Adrenal gland (tissue), 12 donors: ENCODE measurements around the gene MACROD2. TPM values are rescaled to one million over a fixed set of nuclear protein-coding genes. Genes with fewer than 3 reads are reported as not detected.

Experiments
- DNase-seq, 7 donors: peaks; one replicate each; pipeline ENCODE4 v3.0.0-alpha.2; 2019 to 2020
- H3K27ac ChIP-seq, 5 donors: fragments of 200-600 bp; sonication (generic) in 4 of 5; 1 replicate in 3 of 5; 2 replicates in 2 of 5; pipeline versions ENCODE4 v1.5.1 to v1.8.0; 2016 to 2020; ENCODE audit warnings: mild to moderate bottlenecking in 1 of 5
- H3K27me3 ChIP-seq: fragments of 200-600 bp; 2 replicates; pipeline ENCODE4 v1.8.0; 2021
- H3K36me3 ChIP-seq, 2 donors: fragments of 200-600 bp; replicated peaks in 1 of 2; 1 replicate in 1 of 2; 2 replicates in 1 of 2; pipeline versions ENCODE4 v1.5.1 to v1.8.0; 2018 to 2022
- H3K4me1 ChIP-seq, 2 donors: fragments of 200-600 bp; replicated peaks in 1 of 2; 1 replicate in 1 of 2; 2 replicates in 1 of 2; pipeline versions ENCODE4 v1.5.1 to v1.8.0; 2018 to 2021
- H3K4me3 ChIP-seq, 4 donors: fragments of 200-600 bp; sonication (generic) in 3 of 4; one replicate each; pipeline ENCODE4 v1.5.1; 2016 to 2018
- H3K9me3 ChIP-seq, 3 donors: fragments of 200-600 bp; sonication (generic) in 1 of 3; replicated peaks in 1 of 3; 1 replicate in 2 of 3; 2 replicates in 1 of 3; pipeline versions ENCODE4 v1.5.1 to v1.8.0; 2016 to 2021
- POLR2A ChIP-seq, 2 donors: fragments of 450-650 bp; IDR thresholded peaks; one replicate each; pipeline ENCODE4 v1.6.1; 2017; ENCODE audit warnings: antibody characterized with exemption in 2 of 2, mild to moderate bottlenecking in 2 of 2, moderate library complexity in 1 of 2
- WGBS, 4 donors: extraction: QIAGEN DNeasy Blood & Tissue Kit in 2 of 4; methylation state at CpG; one replicate each; pipeline versions ENCODE4 v1.1.5 to v1.1.7; 2013 to 2017; 5-methylcytosine and 5-hydroxymethylcytosine counted together
- intact Hi-C, 2 donors: fragments of 100-400 bp; cut with DNase I; formaldehyde crosslinking; loops; one replicate each; pipeline versions ENCODE4 v1.14.1 to v1.15.0; 2022 to 2023
- polyA plus RNA-seq, 3 donors: library from polyadenylated mRNA; stranded (reverse); fragments of 200-250 nt in 2 of 3; fragments of 350-450 nt in 1 of 3; fragmentation: Illumina TruSeq in 1 of 3; extraction: RNeasy Lipid Tissue Mini Kit (QIAGEN cat#74804) in 1 of 3; gene quantifications; one replicate each; pipeline ENCODE4 v1.2.3, GENCODE V29; 2013 to 2014
- total RNA-seq, 9 donors: library from RNA; depleted of rRNA in 4 of 9; stranded (reverse); fragments of >200 nt in 4 of 9; fragments of 120-200 nt in 1 of 9; fragmentation: NEBNext Ultra II Directional in 1 of 9; extraction: Animal tissue kit (Norgen Biotek cat#: 25700) in 1 of 9; gene quantifications; one replicate each; pipeline versions ENCODE4 v1.1.0 to v1.2.4, GENCODE V29; 2013 to 2023
- TF ChIP-seq, protein P1 (sequence below), 6 experiments: fragments of 450-650 bp in 4 of 6; fragments of 200-600 bp in 2 of 6; sonication (generic) in 1 of 6; IDR thresholded peaks; 1 replicate in 5 of 6; 2 replicates in 1 of 6; pipeline versions ENCODE4 v1.5.1 to v1.8.0; 2016 to 2021; ENCODE audit warnings: antibody characterized with exemption in 6 of 6, mild to moderate bottlenecking in 2 of 6, moderate library complexity in 1 of 6
- donor health status: healthy with polysubstance abuse.
- donor health status: Bipolar disorder and iron deficiency.
- donor health status: DM: yes; HTN: yes; CAD: no.
- donor health status: DM: no; HTN: no; CAD: no.
- donor health status: DM: no; HTN: no; CAD: no.
- donor health status: DM: yes; HTN: yes; CAD: no.

MACROD2 gene
- total and polyA plus RNA-seq, 12 donors: 1.1 to 21.2 (median 6.4) TPM

GRCh38 chr20:15965165-15965564, 1969.8 kb downstream of the MACROD2 start:
- H3K27ac ChIP-seq: no peak overlapping the region
- DNase-seq: no peak
- 82 to 89% (median 86%) methylated on average over 4 of the region's 4 CpGs for WGBS, 4 donors

GRCh38 chr20:15967334-15967733, 1972.0 kb downstream of the MACROD2 start:
- WGBS, 4 donors: 74 to 86% (median 85%) methylated on average over 5 of the region's 5 CpGs
- Histone ChIP-seq H3K9me3 (peaks cover 0 to 5% (median 0%) of the 10 kb centered on the region in 3 donors), H3K27me3 (no peaks in the 10 kb centered on the region), H3K4me1 (no peaks in the 10 kb centered on the region), H3K36me3 (no peaks in the 10 kb centered on the region), H3K27ac (no peak overlapping the region), H3K4me3 (no peak overlapping the region)
- TF ChIP-seq POLR2A (IDR thresholded peaks at IDR 0.05): no peak
- TF ChIP-seq, protein P1, sequence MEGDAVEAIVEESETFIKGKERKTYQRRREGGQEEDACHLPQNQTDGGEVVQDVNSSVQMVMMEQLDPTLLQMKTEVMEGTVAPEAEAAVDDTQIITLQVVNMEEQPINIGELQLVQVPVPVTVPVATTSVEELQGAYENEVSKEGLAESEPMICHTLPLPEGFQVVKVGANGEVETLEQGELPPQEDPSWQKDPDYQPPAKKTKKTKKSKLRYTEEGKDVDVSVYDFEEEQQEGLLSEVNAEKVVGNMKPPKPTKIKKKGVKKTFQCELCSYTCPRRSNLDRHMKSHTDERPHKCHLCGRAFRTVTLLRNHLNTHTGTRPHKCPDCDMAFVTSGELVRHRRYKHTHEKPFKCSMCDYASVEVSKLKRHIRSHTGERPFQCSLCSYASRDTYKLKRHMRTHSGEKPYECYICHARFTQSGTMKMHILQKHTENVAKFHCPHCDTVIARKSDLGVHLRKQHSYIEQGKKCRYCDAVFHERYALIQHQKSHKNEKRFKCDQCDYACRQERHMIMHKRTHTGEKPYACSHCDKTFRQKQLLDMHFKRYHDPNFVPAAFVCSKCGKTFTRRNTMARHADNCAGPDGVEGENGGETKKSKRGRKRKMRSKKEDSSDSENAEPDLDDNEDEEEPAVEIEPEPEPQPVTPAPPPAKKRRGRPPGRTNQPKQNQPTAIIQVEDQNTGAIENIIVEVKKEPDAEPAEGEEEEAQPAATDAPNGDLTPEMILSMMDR (IDR thresholded peaks at IDR 0.05): no peak
- intact Hi-C loops: no loop called here
- no peak for DNase-seq

More at GRCh38 chr20:15965165-15965564, 1969.8 kb downstream of the MACROD2 start:
- intact Hi-C loops: no loop called here
- no peaks in the 10 kb centered on the region for H3K4me1 ChIP-seq
- H3K4me3 ChIP-seq: no peak overlapping the region
- TF ChIP-seq POLR2A (IDR thresholded peaks at IDR 0.05): no peak
- TF ChIP-seq, protein P1 (IDR thresholded peaks at IDR 0.05): no peak
- no peaks in the 10 kb centered on the region for H3K36me3 ChIP-seq
- no peaks in the 10 kb centered on the region for H3K27me3 ChIP-seq
- H3K9me3 ChIP-seq: peaks cover 0 to 5% (median 0%) of the 10 kb centered on the region in 3 donors

- intact Hi-C loops: no loop called here
- no peak for DNase-seq
- no peaks in the 10 kb centered on the region for H3K4me1 ChIP-seq
- no peaks in the 10 kb centered on the region for H3K36me3 ChIP-seq
- TF ChIP-seq, protein P1 (IDR thresholded peaks at IDR 0.05): no peak
- no peak for TF ChIP-seq POLR2A (IDR thresholded peaks at IDR 0.05)
- H3K4me3 ChIP-seq: no peak overlapping the region
- 63 to 66% (median 64%) methylated on average over 5 of the region's 5 CpGs for WGBS, 4 donors
- peaks cover 0 to 4% (median 0%) of the 10 kb centered on the region in 3 donors for H3K9me3 ChIP-seq
- no peaks in the 10 kb centered on the region for H3K27me3 ChIP-seq
- no peak overlapping the region for H3K27ac ChIP-seq
Measured at GRCh38 chr20:15976047-15976736, 1980.9 kb downstream of the MACROD2 start.

DNA sequence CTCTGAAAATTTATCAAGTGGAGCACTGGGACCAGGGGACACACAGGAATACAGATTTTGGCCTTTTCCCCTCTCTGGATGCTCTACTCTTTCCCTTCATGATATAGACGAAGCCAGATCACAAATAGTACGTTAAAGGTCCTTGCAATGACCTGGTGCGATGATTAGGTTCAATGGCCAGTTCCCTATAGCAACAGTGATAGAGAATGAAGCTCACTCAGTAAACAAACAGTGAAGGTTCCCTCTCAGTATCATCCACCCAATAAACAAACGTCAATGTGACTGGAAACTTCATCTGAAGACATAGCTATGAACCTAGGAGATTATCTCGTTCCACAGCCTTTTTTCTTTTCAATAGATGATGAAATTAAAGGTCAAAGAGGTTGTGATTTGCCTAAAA, 1981.7 kb downstream of the MACROD2 start:
- 73 to 89% (median 76%) methylated on average over 5 of the region's 5 CpGs for WGBS, 4 donors
- TF ChIP-seq, protein P1 (IDR thresholded peaks at IDR 0.05): no peak
- no peak for TF ChIP-seq POLR2A (IDR thresholded peaks at IDR 0.05)
- DNase-seq: no peak
- Histone ChIP-seq H3K4me3 (no peak overlapping the region), H3K9me3 (peaks cover 0 to 4% (median 0%) of the 10 kb centered on the region in 3 donors), H3K27me3 (no peaks in the 10 kb centered on the region), H3K4me1 (no peaks in the 10 kb centered on the region), H3K36me3 (no peaks in the 10 kb centered on the region), H3K27ac (no peak overlapping the region)
- intact Hi-C loops: no loop called here
